Stimulated activated CD8-positive, alpha-beta memory T cell treated with anti-CD3 and anti-CD28 coated beads, Interleukin-7, amount 100 ng/mL, for 48 hours (primary cell): ENCODE measurements around the gene DPYD.

Source experiments
- DNase-seq, 2 donors: peaks; one replicate each; pipeline ENCODE4 v3.0.0-alpha.2; 2020; ENCODE audit warnings: low read depth in 1 of 2; ENCODE audit errors: extremely low read depth in 1 of 2

The DPYD gene

DNA sequence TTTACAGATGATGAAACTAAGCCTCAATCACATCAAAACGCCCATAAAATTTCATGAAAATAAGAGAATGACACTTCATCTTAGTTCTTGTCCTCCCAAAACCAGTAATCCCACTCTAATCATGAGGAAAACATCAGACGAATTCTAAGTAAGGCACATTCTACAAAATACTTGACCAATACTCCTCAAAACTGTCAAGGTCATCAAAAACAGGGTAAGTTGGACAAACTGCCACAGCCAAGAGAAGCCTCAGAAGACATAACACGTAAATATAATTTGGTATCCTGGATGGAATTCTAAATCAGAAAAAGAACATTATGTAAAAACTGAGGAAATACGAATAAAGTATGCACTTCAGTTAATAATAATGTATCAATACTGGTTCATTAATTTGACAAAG lies 128.2 kb downstream of the DPYD start:
- DNase-seq = no peak

DNA sequence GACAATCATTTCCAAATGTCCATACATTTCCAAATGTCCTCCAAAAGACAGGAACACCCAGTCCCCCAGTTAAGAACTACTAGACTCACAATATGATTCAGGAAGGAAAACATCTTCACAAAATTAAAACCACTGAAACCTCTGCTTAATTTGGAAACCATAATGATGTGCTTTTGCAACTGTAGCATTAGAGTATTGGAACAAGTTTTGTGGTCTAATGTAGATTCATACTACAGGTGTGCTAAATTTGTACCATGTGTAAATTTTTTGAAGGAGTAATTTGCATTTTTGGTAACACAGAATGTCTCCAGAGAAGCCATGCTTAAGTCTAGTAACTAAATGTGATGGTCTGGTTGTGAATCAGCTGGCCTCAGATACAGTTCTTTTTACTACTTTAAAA lies 129.6 kb downstream of the DPYD start:
- DNase-seq = no peak

DNA sequence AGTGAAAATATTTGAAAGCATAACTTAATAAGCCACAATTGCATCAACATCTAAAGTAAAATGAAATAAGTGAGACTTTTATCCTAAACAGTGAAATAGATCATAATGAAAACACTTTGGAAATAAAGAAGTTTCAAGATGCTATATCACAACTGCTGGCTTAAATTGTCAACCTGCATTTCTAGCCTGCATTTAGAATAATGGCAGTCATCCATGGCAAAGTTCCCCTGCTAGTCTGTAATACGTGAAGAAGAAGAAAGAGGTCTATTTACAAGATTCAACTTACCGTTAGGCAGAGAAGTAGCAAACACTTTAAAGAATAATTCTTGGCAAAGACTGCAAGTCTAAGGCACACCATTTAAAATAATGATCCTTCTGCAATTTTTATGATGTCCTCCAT lies 133.6 kb downstream of the DPYD start:
- no peak for DNase-seq

DNA sequence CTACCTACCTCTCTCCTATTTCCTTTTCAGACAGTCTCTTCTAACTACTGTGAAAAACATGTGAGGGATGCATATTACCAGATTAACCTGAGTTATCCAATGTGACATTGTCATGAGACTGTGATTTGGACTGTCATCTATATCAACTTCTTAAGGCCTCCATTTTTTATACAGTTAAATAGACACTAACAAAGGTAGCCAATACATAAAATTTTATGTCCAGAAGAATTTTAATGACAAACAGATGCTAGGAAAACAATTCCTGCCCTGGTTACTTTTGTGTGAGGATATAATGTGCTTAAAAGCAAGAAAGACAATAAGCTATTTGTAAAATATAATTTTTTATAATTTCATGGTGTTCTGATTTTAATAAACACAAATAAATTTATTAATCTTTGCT lies 136.2 kb downstream of the DPYD start:
- no peak for DNase-seq

DNA sequence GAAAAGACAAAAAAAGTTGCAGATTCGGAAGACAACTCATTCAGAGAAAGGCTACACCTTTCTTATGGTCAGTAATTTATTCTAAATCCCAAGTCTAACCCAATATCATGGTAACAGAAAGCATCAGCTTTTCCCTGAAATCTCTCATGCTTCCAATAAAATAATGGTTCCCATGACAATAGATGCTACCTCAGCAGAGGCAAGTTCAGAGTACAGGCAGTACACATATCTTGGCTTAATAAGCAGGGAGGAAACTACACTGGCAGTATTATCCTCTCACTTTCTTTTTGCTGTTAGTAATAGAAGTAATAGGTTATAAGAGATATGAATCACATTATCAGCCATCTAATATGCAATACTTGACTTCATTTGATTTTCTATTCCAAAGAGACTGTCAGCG lies 137.1 kb downstream of the DPYD start:
- no peak for DNase-seq

DNA sequence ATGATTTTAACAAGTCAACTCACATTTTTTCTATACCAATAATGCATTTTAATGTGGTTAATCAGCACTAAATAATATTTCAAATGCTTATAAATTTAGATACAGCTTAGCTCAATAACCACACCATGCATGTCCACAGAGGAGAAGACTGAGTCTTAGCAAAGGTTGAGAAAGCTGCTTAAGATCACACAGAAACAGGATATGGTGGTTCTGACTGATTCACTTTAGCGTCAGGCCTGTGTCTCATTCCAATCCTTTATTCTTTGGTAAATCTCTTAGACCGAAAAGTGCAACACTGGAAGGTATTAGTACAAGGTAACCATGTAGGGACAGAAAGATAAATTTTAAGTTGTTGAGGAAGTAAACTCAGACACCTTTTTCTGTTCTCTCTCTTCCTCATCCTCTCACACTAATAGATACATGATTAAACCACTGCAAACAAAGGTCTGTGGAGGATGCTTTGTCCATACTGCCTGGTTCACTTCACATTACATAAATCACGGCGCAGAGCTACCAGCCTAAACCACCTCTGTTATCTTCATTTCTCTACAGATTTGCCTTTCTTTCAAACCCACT lies 139.0 kb downstream of the DPYD start:
- no peak for DNase-seq

DNA sequence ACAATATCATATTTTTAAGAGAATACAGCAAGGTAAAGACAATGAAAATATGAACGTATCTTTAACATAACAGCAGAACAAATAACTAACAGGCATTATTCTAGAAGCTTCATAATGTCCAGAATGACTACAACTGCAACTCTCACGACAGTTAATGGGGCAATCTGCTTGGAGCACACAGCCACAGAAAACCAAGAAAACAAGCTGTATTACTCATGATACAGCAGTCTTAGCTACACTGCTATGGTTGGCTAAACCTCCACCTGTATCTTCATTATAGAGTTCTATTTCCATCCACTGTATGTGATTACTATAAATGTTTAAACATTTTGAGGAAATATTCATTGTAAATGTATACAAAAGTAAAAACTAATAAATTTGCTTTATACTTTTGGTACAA lies 139.9 kb downstream of the DPYD start:
- no peak for DNase-seq

DNA sequence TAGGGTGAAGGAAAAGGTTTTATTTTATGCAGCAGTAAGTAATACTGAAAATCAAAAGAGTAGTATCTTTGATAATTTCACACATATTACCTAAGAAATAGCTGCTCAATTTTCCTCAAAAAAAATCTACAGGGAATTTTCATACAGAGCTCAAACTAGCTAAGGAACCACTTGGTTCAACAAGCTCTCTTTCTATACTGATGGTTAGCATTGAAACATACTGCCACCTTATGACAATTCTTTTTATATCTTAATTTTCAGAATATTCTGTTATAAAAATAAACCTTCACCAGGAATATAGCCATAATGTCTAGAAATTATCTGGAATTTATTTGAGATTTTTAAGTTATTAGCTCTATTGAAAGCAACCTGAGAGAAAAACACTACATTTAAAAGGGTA lies 142.1 kb downstream of the DPYD start:
- DNase-seq = no peak

DNA sequence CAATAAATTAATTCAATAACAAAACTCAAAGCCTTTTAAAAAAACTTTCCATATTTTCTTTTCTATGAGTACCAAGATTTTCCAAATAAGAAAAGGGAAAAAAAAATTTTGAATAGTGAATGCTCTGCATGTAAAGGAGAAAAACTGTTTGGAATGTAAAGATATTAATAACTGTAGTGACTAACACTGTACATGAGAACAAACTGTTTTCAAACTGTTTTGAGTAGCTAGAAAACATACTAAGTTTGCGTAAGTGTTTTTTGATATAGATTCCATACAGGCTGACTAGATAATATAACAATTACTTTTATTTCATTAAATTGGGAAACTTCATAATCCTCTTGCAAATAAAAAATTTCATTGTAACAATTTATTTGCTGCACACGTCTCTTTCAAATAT lies 150.5 kb downstream of the DPYD start:
- no peak for DNase-seq

DNA sequence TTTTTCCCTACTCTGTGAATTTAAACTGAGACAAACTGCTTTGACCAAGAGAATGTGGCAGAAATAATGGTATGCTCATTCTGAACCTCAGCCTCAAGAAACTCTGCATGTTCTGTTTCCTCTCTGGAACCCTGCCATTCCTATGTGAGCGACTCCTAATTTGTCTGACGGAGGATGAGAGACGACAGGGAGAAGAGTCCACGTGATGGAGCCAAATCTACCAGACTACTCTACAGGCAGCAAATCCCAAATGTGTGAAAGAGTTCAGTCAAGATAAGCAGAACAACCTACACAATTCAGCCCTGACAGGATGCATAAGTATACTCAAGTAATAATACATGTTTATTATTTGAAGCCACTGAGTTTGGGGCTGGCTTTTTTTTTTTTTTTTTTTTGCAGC lies 153.5 kb downstream of the DPYD start:
- DNase-seq = no peak

DNA sequence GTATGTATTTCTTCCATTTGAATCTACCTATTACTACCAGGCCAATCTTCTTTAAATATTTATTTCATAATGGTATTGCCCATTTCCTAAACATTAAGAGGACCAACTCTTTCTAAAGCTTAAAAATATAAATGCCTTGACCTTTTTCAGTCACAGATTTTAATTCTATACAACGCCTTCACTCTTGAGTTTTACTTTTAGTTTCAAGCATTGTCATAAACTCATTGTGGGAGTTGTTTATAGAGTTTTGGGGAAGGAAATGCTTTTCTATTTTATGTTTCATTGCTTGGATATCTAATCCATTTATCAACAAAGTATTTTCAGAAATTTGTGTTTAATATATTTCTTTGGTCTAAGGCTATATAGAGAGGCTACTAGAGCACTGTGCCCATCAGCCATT lies 155.8 kb downstream of the DPYD start:
- DNase-seq = no peak

DNA sequence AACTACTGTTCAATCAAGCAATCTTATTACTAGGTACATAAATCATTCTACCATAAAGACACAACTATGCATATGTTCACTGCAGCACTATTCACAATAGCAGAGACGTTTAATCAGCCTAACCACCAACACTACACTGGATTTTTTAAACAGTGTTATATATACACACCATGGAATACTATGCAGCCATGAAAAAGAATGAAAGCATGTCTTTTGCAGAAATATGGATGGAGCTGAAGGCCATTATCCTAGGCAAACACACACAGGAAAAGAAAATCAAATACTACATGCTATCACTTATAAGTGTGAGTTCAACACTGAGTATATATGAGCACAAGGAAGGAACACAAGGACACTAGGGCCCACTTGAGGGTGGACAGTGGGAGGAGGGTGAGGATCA lies 159.2 kb downstream of the DPYD start:
- DNase-seq = no peak

DNA sequence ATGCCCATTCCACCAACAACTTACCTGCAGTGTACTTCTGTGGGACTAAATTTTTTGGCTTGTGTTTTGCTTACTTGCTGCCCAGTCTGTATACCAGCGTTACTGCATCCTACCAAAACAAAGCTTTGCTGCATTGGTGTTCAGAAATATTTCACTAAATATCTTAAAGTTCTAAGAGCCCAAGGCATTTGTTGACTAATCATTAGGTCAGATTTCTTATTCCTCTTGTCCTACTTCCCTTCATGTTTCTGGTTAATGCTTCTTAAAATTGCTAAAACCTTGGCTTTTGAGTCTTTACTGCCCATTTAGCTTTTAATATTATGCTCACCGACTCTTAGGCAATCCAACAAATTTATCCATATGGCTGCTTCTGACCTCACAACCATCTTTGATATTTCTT lies 161.8 kb downstream of the DPYD start:
- DNase-seq = no peak

DNA sequence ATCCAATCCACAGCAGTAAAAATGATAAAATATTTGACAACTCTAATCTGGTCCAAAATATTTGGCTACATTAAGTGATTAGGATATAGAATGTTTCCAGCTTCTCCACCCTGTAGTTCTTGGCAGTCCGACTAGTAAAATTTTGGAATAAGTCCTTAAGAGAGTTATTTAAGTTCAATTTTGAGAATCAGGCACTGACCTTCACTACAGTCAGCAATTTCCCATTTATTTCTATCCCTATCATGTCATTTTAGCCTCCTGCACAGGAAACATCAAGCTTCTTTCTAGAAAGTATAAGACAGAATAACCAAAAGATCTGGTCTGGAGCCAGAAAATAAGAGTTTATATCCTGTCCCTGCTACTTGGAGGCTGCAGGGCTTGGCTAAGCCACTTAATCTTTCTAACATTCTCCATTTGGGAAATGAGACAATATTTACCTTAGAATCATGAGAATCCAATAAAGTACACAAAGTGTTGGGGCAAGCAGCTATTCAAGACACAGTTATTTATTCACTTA lies 162.2 kb downstream of the DPYD start:
- DNase-seq = no peak

DNA sequence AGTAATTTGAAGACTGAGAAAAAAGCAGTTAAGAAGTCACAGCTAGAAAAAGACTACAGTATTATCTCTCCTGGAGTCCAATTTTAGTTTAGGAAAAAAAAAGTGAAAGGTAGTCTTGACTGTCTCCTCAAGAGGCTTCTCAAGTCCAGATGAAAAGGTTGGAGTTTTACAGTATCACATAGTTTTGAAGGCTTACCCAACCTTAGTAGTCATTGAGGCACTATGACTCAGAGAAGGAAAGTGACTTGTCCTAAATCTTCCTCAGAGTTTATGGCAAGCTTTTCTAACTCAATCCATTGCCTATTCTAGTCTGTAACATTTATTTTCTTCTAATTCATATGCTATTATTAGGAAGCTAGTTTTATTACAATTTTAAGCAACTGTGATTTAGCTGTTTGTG lies 174.9 kb downstream of the DPYD start:
- no peak for DNase-seq

DNA sequence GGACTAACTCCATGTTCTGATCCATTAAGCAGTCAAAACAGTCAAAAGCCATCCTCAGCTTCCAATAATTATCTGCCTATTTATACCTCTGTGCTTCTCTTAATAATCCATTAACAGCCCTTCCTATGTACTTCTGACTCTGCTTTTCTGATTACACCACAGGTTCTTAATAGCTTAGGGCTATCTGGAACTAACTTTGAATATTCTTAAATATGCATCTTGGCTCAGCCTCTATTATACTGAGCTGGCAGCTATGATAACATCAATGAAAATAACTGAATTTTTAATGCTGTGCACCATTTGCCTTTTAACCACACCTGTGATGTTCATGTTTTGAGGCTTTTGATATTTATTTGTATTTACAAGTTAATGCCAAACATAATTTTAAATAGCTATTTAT lies 175.9 kb downstream of the DPYD start:
- DNase-seq = no peak

DNA sequence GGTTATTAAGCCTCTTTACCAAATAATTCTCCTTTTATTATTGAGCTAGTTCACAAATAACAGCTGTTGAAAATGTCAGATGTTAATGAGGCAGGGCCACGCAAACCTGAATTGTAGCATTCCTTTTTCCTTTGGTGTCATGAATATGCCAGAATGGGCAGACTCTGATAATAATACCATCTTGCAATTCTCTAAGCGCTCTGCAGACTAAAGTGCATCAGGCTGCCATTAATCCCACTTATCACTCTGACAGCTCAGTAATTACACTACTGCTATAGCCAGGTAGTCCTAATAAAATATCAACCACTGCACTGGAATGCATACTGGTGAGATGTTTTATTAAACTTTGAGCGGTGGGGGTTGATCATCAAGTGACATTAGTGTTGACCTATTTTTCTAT lies 177.7 kb downstream of the DPYD start:
- DNase-seq = no peak

DNA sequence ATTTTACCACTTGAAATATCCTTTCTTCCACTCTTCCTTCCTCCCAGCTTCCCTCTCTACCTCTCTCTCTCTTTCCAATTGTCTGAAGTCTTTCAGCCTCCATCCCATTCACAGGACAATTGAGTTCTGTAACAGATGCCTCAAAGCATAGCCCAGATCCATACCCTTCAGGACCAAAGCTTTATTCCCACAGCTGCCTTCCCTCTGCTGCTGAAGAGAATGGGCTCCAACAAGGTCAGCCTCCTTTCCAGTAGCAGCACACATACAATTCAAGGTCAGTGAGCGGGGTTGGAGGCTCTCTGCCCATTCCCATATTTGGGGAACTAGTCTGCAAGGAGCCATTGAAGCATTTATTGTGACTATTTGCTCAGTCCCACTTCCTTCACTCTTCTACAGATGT lies 179.9 kb downstream of the DPYD start:
- DNase-seq = no peak

DNA sequence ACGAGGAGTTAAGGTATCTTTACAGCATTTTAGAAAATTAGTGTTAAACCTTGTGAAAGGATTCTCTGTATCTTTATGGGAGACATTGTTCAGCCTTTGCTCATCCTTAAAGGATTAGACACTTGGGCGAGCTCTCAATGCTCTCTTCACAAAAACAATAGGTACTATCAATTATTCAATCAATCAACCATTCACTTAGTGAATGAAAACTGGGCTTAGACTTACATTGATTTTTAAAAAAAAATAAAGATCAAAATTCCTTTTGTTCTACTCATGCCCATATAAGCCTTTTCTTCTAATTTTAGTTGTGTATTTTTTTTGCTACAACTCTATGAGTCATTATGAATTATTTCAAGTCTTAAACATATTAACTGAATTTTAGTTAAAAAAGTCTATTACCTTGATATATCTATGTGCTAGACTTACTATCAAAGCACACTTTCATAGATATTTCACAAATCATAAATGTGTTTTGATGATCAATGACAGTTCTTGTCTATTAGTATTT lies 181.2 kb downstream of the DPYD start:
- DNase-seq = no peak

DNA sequence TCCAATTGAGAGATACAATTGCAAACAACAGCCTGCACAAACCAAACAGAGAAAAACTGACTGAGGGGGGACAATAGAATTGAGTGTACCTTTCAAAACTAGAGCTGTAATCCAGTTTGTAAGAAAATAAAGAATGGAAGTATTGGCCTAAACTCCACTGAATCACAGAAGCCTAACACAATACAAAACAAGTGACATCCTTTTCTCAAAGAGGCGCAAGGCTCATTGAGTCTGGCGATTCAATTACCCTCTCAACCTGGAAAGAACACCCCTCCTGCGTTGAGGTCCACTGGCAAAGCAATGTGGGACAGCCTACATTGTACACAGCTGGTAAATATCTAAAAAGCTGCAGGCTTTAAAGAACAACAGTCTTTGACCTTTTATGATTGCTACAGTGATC lies 182.6 kb downstream of the DPYD start:
- no peak for DNase-seq

DNA sequence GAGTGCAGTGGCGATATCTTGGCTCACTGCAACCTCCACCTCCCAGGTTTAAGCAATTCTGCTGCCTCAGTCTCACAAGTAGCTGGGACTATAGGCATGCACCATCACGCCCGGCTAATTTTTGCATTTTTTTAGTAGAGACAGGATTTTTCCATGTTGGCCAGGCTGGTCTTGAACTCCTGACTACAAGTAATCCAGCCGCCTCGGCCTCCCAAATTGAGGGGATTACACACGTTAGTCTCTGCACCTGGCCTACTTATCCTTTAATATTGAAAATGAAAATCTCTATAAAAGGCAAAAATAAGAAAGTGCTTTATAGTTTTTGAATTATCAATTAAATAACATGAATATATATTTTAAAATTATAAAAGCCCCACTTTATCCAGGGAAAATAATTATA lies 190.6 kb downstream of the DPYD start:
- no peak for DNase-seq

DNA sequence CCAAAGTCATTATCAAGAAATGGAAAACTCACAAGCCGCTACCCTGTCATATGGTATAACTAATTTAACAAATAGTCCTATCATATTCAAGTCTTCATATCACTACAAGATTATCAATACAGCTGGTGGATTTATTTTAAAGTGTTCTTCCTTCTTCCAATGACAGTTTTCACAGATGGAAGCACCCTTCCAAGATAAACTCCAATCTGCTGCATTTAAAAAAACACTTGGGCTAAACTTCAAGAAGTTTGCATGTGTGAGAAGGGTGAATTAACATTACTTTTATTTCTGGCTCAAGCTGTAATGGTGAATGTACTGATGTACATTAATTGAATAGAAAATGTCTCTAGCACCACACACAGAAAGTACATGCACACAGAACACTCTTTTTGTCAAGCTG lies 192.4 kb downstream of the DPYD start:
- no peak for DNase-seq

DNA sequence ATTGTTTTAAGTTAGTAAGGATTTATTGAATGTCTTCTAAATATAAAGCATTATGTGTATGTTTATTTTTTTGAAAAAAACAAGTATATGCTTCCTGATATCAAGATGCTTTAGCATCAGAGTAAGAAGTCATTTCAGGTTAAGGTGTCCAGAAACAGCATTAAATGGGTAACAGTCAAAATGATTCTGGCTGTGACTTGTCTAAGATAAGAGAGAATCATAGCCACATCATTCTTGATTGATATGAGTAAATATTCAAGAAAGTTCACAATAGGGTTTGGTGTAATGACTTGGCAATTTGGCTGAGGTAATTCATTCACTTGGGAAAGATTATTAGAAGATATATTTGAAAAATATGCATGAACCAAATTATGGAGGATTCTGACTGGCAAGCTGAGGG lies 193.8 kb downstream of the DPYD start:
- no peak for DNase-seq
